Upper lobe of left lung (tissue), 4 donors: Measurements from ENCODE around the gene PLEKHA8.

Experiments
- EP300 ChIP-seq, 4 donors: sonication (generic); formaldehyde crosslinking; IDR thresholded peaks; one replicate each; pipeline ENCODE4 v1.5.1; 2017; ENCODE audit warnings: antibody characterized with exemption in 4 of 4, control low read depth in 2 of 4
- POLR2AphosphoS5 ChIP-seq, 2 donors: sonication (generic); formaldehyde crosslinking; IDR thresholded peaks; one replicate each; pipeline ENCODE4 v1.5.1; 2017; ENCODE audit warnings: antibody characterized with exemption in 2 of 2
- TF ChIP-seq, protein P1 (sequence below), 6 experiments: fragments of 450-650 bp in 4 of 6; fragments of 200-600 bp in 2 of 6; sonication (generic) in 2 of 6; IDR thresholded peaks; one replicate each; pipeline ENCODE4 v1.5.1; 2016 to 2019; ENCODE audit warnings: antibody characterized with exemption in 6 of 6

- TF ChIP-seq POLR2AphosphoS5 (IDR thresholded peaks at IDR 0.05) (no peak), EP300 (IDR thresholded peaks at IDR 0.05) (no peak)
- TF ChIP-seq, protein P1, sequence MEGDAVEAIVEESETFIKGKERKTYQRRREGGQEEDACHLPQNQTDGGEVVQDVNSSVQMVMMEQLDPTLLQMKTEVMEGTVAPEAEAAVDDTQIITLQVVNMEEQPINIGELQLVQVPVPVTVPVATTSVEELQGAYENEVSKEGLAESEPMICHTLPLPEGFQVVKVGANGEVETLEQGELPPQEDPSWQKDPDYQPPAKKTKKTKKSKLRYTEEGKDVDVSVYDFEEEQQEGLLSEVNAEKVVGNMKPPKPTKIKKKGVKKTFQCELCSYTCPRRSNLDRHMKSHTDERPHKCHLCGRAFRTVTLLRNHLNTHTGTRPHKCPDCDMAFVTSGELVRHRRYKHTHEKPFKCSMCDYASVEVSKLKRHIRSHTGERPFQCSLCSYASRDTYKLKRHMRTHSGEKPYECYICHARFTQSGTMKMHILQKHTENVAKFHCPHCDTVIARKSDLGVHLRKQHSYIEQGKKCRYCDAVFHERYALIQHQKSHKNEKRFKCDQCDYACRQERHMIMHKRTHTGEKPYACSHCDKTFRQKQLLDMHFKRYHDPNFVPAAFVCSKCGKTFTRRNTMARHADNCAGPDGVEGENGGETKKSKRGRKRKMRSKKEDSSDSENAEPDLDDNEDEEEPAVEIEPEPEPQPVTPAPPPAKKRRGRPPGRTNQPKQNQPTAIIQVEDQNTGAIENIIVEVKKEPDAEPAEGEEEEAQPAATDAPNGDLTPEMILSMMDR (IDR thresholded peaks at IDR 0.05), result no peak
Measured at GRCh38 chr7:30023524-30023923, 4.7 kb upstream of the PLEKHA8 start.
